Measurements from ENCODE around the gene SMIM33. TPM values are rescaled to one million over a fixed set of nuclear protein-coding genes. Genes with fewer than 3 reads are reported as not detected.

The SMIM33 gene
- total and polyA plus RNA-seq, 10 of the 15 experiments (the other 5 are each of a cell fraction or from before 2014, with no cell fraction given): 0.03 to 0.25 (median 0.07) TPM; not detected in 4

DNA sequence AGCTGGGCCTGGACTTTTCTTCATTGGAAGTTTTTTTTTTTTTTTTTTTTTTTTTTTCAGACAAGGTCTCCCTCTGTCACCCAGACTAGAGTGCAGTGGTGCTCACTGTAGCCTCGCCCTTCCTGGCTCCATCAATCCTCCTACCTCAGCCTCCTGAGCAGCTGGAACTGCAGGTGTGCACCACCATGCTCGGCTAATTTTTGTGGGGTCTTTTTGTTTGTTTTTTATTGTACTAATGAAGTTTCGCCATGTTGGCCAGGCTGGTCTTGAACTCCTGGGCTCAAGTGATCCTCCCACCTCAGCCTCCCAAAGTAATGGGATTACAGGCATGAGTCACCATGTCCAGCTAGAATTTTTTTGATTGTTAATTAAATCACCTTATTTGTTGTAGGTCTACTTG, 35.1 kb upstream of the SMIM33 start:
- intact Hi-C loops (cut with micrococcal nuclease; ENCODE audit: unreplicated experiment) (no loop called here), in situ Hi-C loops (cut with MboI) (no loop called here)
- POLR2A ChIA-PET: interaction anchor here (0.6 to 5.7 kb wide), 11 partner anchors 10 to 140 kb away, joined by 3 to 53 read pairs (median 3); partner anchors contain the start of gene STING1
- H3K27ac ChIP-seq (ENCODE audit: control insufficient read depth, insufficient read depth): no peak overlapping the region
- RAD21 ChIA-PET (ENCODE audit: unreplicated experiment): interaction anchor here (0.8 to 5.4 kb wide), 11 partner anchors 8 to 94 kb away, joined by 3 to 59 read pairs (median 8); partner anchors contain the start of genes ECSCR and SPATA24
- CTCF ChIA-PET: interaction anchor here (0.6 to 7.9 kb wide), 8 partner anchors 13 to 200 kb away, joined by 4 to 83 read pairs (median 14); partner anchors contain the start of gene STING1
- no peaks in the 10 kb centered on the region for H3K36me3 ChIP-seq (ENCODE audit: control insufficient read depth in 2 of 2, insufficient read depth in 2 of 2, low read length in 1 of 2)
- H3K9ac ChIP-seq (ENCODE audit: control insufficient read depth, insufficient read depth, low read length): no peak overlapping the region
- 98% methylated on average over 3 of the region's 3 CpGs for WGBS (ENCODE audit: insufficient coverage, insufficient replicate concordance, low lambda C conversion rate, missing lambda C conversion rate)
- H2AFZ ChIP-seq (ENCODE audit: control insufficient read depth, low read depth, low read length): no peak overlapping the region
- TF ChIP-seq, protein P1, sequence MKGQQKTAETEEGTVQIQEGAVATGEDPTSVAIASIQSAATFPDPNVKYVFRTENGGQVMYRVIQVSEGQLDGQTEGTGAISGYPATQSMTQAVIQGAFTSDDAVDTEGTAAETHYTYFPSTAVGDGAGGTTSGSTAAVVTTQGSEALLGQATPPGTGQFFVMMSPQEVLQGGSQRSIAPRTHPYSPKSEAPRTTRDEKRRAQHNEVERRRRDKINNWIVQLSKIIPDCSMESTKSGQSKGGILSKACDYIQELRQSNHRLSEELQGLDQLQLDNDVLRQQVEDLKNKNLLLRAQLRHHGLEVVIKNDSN (IDR thresholded peaks at IDR 0.05; ENCODE audit: borderline replicate concordance, extremely low read length, insufficient read depth, low read depth, low read length): no peak
- TF ChIP-seq IKZF1 (conservative IDR thresholded peaks at IDR 0.05) (no peak), YBX1 (IDR thresholded peaks at IDR 0.05) (no peak), NR2C2 (IDR thresholded peaks at IDR 0.05; ENCODE audit: borderline replicate concordance, control insufficient read depth, insufficient read length, low read depth) (no peak), TAF1 (IDR thresholded peaks at IDR 0.05; ENCODE audit: borderline replicate concordance, low read depth, low read length) (no peak), KDM1A (IDR thresholded peaks at IDR 0.05; ENCODE audit: borderline replicate concordance) (no peak), RFX5 (IDR thresholded peaks at IDR 0.05; ENCODE audit: low read depth, low read length) (no peak), PAX8 (IDR thresholded peaks at IDR 0.05) (no peak), SREBF1 (IDR thresholded peaks at IDR 0.05; ENCODE audit: low read length) (no peak), CHD2 (IDR thresholded peaks at IDR 0.05; ENCODE audit: borderline replicate concordance, low read depth, low read length) (no peak)
- TF ChIP-seq, protein P2, sequence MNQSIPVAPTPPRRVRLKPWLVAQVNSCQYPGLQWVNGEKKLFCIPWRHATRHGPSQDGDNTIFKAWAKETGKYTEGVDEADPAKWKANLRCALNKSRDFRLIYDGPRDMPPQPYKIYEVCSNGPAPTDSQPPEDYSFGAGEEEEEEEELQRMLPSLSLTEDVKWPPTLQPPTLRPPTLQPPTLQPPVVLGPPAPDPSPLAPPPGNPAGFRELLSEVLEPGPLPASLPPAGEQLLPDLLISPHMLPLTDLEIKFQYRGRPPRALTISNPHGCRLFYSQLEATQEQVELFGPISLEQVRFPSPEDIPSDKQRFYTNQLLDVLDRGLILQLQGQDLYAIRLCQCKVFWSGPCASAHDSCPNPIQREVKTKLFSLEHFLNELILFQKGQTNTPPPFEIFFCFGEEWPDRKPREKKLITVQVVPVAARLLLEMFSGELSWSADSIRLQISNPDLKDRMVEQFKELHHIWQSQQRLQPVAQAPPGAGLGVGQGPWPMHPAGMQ (IDR thresholded peaks at IDR 0.05; ENCODE audit: borderline replicate concordance): no peak
- DNase-seq (ENCODE audit: low read depth, low spot score) (no peak), FAIRE-seq (no peak), ATAC-seq (no peak)
- H3K9me3 ChIP-seq (replicated peaks; ENCODE audit: control insufficient read depth, insufficient read depth, low read length): no peaks in the 10 kb centered on the region
- H3K79me2 ChIP-seq (ENCODE audit: control insufficient read depth, insufficient read depth, low read length): no peaks in the 10 kb centered on the region
- H3K4me3 ChIP-seq: no peak overlapping the region
- no peaks in the 10 kb centered on the region for H4K20me1 ChIP-seq (ENCODE audit: control insufficient read depth, insufficient read depth)
- no peaks in the 10 kb centered on the region for H3K27me3 ChIP-seq (replicated peaks in 1 of 2; ENCODE audit: control insufficient read depth in 2 of 2, insufficient read depth in 2 of 2, low read length in 1 of 2)
- BruUV-seq (replicated peaks): no TSS peak
- SMC1A ChIA-PET (ENCODE audit: uncharacterized antibody, unreplicated experiment): interaction anchor here (0.7 to 8.2 kb wide), 9 partner anchors 12 to 127 kb away, joined by 3 to 86 read pairs (median 16); partner anchors contain the start of gene STING1
- no peak overlapping the region for H3K4me2 ChIP-seq (ENCODE audit: control insufficient read depth, insufficient read depth)
- H3K4me1 ChIP-seq (ENCODE audit: control insufficient read depth, insufficient read depth, low read length): peaks cover 24% of the 10 kb centered on the region

All from GM12878 (cell line).